ENCODE data around the gene RACK1. TPM values are rescaled to one million over a fixed set of nuclear protein-coding genes. Genes with fewer than 3 reads are reported as not detected.

The RACK1 gene
- total RNA-seq, 1 experiment from 2014 or later: 2,552 TPM

GRCh38 chr5:181281984-181282316 is 38.2 kb upstream of the RACK1 start:
- Mint-ChIP-seq H3K4me3 (no peak overlapping the region), H3K27me3 (ENCODE audit: low read depth) (no peaks in the 10 kb centered on the region; the same call in 1 of the 2 replicates), H3K4me1 (peaks cover 11 to 15% of the 10 kb centered on the region in 2 experiments; a peak in 3 of 4 replicates), H3K36me3 (ENCODE audit: insufficient read depth in 1 of 3, low read depth in 3 of 3) (peaks cover 6 to 26% (median 22%) of the 10 kb centered on the region in 3 experiments; a peak in 6 of 7 replicates), H3K9me3 (peaks cover 0 to 3% of the 10 kb centered on the region in 2 experiments; a peak in 2 of 5 replicates), H3K27ac (peak overlapping the region in 2 of 3 experiments; percentile 80 to 93; a peak in 4 of 7 replicates)
- H3K27me3 ChIP-seq (ENCODE audit: insufficient read depth, low read length): no peaks in the 10 kb centered on the region
- no peak overlapping the region for H2AFZ ChIP-seq (ENCODE audit: low read length)
- H3K23ac ChIP-seq (ENCODE audit: insufficient read length, low read depth, low read length): no peak overlapping the region
- H2BK15ac ChIP-seq (ENCODE audit: low read depth, low read length): no peak overlapping the region
- H4K20me1 ChIP-seq (ENCODE audit: control insufficient read depth, insufficient read depth, insufficient read length): no peaks in the 10 kb centered on the region
- H4K8ac ChIP-seq (replicated peaks; ENCODE audit: insufficient read length, low read depth, low read length): no peak overlapping the region
- H2BK12ac ChIP-seq (ENCODE audit: insufficient read length, low read depth, low read length): no peak overlapping the region
- H3K79me2 ChIP-seq (ENCODE audit: insufficient read depth, low read length): no peaks in the 10 kb centered on the region; the same call in 1 of the 2 replicates
- no peak overlapping the region for H3K18ac ChIP-seq (ENCODE audit: insufficient read length, low read depth, low read length)
- H3K9me3 ChIP-seq (ENCODE audit: control insufficient read depth, low read depth, low read length): no peaks in the 10 kb centered on the region
- no CpG with 5 or more reads among the region's 18 CpGs for WGBS (ENCODE audit: extremely low coverage, insufficient read length, low lambda C conversion rate)
- H3K79me1 ChIP-seq (ENCODE audit: insufficient read depth, low read depth, low read length, poor library complexity, severe bottlenecking): peaks cover 6% of the 10 kb centered on the region
- H3T11ph ChIP-seq (ENCODE audit: low read length): no peak overlapping the region
- H4K91ac ChIP-seq (ENCODE audit: insufficient read length, low read depth, low read length): no peak overlapping the region
- H3K9ac ChIP-seq (ENCODE audit: extremely low read depth, insufficient read length, low read length): peak overlapping the region; percentile 0
- H2BK20ac ChIP-seq (ENCODE audit: low read depth, low read length, poor library complexity, severe bottlenecking): no peak overlapping the region
- H3K4me1 ChIP-seq (ENCODE audit: insufficient read depth, low read length): no peaks in the 10 kb centered on the region
- peak overlapping the region; percentile 83 for H3K4me2 ChIP-seq (ENCODE audit: insufficient read depth, insufficient read length, low read length)
- no peak for TF ChIP-seq CTCF (conservative IDR thresholded peaks at IDR 0.05)
- DNase-seq: no peak
- no peak overlapping the region for H2BK5ac ChIP-seq (ENCODE audit: insufficient read length, low read length)
- peaks cover 9% of the 10 kb centered on the region for H3K23me2 ChIP-seq (ENCODE audit: insufficient read length, low read depth, low read length, poor library complexity, severe bottlenecking)
- H3K56ac ChIP-seq (ENCODE audit: insufficient read length, low read depth, low read length): no peak overlapping the region
- H3K4ac ChIP-seq (ENCODE audit: low read depth, low read length): no peak overlapping the region
- H3K14ac ChIP-seq (ENCODE audit: insufficient read depth, low read length): peak overlapping the region; percentile 45; the same call in 1 of the 2 replicates
- H3K27ac ChIP-seq (ENCODE audit: insufficient read length, low read depth, low read length): no peak overlapping the region
- no peak overlapping the region for H2AK5ac ChIP-seq (ENCODE audit: insufficient read length, low read length)
- no peak overlapping the region for H2BK120ac ChIP-seq (ENCODE audit: low read depth, low read length, poor library complexity, severe bottlenecking)
- H4K5ac ChIP-seq (ENCODE audit: insufficient read length, low read depth, low read length): no peak overlapping the region

Data from H9 (cell line).